HG03575 (cell line): ENCODE measurements around the gene CHST9.
"Not testable (repeated sequence)": the region's sequence is repeated elsewhere in the genome, so short reads cannot be mapped to it uniquely, and the experiment has no call there.

Source experiments
- ATAC-seq: cut with Tn5 transposase; IDR thresholded peaks from one replicate; pipeline ENCODE4 v1.9.1; 2021; ENCODE audit not compliant: unreplicated experiment, insufficient number of reproducible peaks, low FRiP score; ENCODE audit errors: extremely low read depth

Gene CHST9

DNA sequence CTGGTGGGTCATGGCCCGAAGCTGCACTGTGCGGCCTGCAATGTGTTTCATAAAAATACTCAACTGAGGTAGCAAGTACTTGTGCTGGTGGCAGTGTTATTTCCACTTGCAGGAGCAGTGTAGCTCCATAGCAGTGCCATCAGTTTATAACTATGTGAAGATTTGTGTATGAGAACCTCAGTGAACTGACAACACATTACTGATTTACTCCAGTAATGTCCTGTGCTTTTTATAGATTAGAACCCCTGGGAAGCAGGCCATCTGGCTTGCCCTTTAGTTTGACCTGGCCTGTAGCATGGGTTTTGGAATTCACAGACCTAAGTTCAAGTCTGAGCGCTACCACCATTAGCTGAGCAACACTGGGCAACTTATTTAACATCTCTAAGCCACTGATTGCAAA is 219.9 kb downstream of the CHST9 start:
- no peak for ATAC-seq

DNA sequence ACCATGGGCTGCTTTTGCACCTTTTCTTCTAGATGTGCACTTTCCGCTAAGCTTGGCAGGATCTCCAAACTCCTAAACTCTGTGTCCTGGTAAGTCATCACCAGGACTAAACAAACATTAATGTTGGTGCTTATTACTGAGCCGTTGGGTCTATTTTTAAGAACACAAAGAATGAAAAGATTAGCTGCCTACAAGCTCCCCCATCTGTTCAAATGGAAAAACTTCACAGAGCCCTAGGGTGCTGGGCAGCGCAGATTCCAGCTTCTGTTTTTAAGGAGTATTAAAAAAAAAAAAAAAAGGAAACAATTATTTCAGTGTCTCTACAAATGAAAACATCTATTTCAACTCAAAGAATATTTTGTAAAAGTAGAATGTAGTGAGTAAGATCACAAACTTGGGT is 221.8 kb downstream of the CHST9 start:
- no peak for ATAC-seq

DNA sequence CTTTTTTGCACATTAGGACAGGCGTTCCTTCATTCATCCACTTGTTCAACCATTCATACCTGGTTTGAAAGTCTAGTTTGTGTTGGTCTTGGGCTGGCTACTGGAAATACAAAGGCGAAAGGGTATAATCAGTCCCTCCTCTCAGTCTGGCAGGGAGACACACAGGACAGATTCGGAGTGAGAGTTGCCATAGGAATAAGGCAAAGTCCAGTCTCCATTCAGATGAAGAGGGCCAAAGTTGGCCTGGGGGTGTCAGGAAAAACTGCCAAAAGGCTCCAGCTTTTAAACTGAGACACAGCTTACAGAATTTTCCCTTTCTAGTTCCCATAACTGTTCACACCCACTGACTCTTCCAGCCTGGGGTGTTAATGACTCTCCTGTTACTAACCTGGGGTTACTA is 223.3 kb downstream of the CHST9 start:
- ATAC-seq, result no peak

- ATAC-seq, result no peak
Observed at GRCh38 chr18:26960911-26961310, 224.2 kb downstream of the CHST9 start.

DNA sequence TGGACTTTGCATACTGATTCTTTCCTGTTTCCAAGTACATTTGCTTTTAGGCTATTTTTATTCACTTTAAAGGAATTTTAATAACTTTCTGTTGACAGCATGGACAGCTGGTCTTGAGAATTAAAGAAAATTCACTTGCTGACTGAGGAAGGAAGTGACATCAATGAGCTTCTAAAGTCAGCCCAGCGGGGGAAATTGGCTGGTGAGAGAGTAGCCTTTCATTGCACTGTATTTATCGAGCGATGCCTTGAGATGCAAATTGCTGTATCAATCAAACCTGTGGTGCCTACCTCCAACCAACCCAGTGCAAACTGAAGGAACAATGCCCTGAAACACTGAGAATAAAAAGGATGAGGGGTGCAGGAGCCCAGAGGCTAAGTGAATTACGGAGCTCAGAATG is 228.2 kb downstream of the CHST9 start:
- ATAC-seq, result no peak

DNA sequence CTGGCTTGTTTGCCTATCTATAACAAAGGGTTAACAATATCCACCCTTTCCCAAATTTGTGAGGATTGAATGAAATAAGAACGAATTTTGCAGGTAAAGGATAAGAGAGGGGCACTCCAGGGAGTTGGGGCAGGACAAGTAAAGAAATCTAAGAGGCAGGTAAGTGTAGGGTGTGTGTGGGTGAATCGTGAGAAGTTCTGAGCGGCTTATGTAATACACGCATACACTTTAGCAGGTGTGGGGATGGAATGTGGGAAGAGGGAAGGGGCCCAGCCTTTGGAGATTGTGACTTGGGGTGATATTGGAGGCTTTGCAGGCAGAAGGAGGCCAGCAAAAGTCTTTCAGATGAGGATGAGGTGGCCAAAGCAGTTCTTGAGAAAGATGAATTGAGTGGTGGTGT is 236.4 kb downstream of the CHST9 start:
- no peak for ATAC-seq

- no peak for ATAC-seq
Observed at GRCh38 chr18:26943906-26944305, 241.2 kb downstream of the CHST9 start.

GRCh38 chr18:26941584-26941983 is 243.5 kb downstream of the CHST9 start:
- ATAC-seq, result no peak

GRCh38 chr18:26940744-26941398 is 244.2 kb downstream of the CHST9 start:
- no peak for ATAC-seq

GRCh38 chr18:26931659-26932058 is 253.4 kb downstream of the CHST9 start:
- no peak for ATAC-seq

DNA sequence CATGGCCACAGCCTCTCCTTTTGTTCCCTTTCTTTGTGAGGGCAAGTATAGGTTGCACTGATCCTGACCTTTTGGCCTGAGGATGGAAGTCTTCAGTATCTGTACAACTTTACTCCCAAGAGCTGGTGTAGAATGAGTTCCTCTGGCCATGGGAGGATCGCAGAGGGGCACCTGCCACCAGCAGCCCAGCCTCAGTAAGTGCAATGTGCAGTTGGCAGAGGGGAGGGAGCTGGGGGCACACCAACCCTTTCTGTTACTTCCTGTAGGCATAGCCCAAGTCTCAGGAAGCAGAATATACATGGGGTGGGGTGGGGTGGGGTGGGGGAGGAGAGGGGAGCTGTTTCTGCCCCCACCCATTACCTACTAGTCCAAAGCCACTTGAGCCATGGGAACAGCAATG is 254.5 kb downstream of the CHST9 start:
- no peak for ATAC-seq

DNA sequence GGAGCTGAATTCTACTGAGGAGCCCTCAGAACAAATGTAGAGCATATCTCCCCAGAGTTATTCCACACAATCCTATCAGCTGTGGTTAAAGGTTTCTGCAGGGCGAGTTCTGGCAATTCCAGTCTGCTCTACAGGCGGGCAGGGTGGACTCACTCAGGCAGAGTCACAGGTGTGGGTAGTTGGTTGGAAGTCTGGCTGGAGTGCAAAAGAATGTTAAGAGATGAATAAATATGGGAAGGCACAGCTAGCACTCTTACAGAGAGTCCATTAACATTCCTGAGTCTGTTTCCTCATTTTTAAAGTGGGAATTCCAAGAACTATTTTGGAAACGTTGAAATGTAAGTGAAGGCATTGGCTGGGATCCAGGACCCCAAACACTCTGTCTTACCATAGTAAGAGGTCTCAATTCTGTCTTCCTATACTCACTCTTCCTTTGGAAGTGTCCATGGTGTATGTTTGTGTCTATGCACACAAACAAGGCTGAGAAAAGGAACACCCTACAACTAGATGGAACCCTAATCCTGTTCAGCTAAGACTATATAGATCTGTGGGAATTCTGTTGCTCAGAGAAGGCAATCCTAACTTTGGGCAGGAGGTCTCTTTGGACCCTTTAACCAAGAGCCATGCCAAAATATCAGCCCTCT is 256.3 kb downstream of the CHST9 start:
- no peak for ATAC-seq

GRCh38 chr18:26927822-26928221 is 257.3 kb downstream of the CHST9 start:
- not testable (repeated sequence) for ATAC-seq

- ATAC-seq, result no peak
Observed at GRCh38 chr18:26926066-26926675, 258.9 kb downstream of the CHST9 start.

DNA sequence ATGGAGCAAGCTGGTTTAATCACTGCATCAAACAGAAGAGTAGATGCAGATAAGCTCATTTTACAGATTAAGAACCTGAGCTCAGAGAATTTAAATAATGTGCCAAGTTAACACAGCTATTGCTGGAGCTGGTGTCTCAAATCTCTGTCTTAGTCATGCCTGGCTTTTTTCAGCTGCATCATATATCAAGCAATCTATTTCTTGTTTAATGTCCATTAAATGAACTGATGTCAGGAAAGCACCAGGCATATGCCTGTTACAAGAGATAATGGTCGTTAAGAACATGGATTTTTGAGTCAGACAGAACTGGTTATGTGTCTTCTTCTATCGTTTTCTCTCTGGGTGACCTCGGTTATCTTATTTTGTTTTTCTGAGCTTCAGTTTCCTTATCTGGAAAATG is 259.8 kb downstream of the CHST9 start:
- no peak for ATAC-seq

DNA sequence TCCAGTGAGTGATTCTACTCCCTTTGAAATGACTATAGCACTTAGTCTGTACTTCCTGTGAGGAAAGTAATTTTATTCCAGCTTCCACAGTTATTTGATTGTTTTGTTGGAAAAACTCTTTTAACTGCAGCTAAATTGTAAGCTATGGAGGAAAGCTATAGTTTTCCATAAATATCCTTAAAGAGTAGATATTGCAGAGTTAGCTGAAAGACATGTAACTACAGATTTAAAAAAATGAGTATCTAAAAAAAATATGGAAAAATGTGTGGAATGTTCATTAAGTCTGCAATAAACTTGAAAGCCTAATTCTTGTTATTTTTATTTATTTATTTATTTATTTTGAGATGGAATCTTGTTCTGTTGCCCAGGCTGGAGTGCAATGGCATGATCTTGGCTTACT is 262.8 kb downstream of the CHST9 start:
- no peak for ATAC-seq

DNA sequence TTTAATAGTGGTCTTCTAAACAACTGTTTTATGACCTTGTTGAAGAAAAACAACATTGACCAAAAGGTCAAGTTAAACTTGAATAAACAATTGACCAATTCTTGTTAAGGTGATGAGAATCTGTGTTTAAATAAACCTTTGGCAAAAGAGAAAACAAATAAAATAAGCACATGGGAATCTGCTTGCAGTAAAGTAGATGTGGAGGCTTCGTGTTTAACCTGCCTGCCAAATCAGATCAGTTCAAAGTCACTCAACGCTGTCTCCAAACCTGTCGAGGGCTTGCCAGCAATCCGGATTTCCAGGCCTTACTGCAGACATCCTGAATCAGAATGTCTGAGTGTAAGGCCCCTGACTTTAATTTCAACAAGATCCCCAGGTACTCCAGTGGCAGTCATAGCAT is 264.5 kb downstream of the CHST9 start:
- ATAC-seq, result no peak

- ATAC-seq, result no peak
Observed at GRCh38 chr18:26919627-26920026, 265.5 kb downstream of the CHST9 start.

- no peak for ATAC-seq
Observed at GRCh38 chr18:26919201-26919600, 265.9 kb downstream of the CHST9 start.

DNA sequence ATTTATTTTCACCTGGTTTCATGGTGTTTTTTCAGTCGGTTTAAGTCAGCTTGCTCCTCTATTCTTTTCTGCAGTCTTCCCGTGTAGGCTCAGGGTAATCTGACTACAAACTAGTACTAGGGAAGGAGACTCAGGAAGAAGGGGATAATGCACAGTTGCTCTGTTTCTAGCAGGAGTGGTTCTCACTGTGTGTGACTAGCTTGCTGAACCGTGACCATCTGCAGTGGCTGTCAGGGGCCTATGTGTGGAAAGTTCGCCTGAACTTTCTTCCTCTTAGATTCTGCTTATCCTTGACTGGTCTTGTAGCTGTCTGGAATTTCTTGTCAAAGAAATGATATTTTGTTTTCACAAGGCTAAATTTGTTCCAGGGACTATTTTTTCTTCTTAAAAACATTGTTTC is 273.3 kb downstream of the CHST9 start:
- no peak for ATAC-seq
